IPS-15b (cell line): Measurements from ENCODE around the gene NIPSNAP3A.
"Not testable (repeated sequence)": the region's sequence is repeated elsewhere in the genome, so short reads cannot be mapped to it uniquely, and the experiment has no call there.

Experiments used
- H3K27me3 ChIP-seq: one replicate; pipeline ENCODE4 v1.6.1; 2013; ENCODE audit warnings: low read length; ENCODE audit not compliant: control insufficient read depth, insufficient read depth
- H3K36me3 ChIP-seq: one replicate; pipeline ENCODE4 v1.6.1; 2013; ENCODE audit warnings: low read length; ENCODE audit not compliant: control insufficient read depth, insufficient read depth
- H3K4me1 ChIP-seq: one replicate; pipeline ENCODE4 v1.6.1; 2013; ENCODE audit warnings: mild to moderate bottlenecking, low read length; ENCODE audit not compliant: control insufficient read depth, insufficient read depth
- H3K4me3 ChIP-seq: one replicate; pipeline ENCODE4 v1.5.1; 2013; ENCODE audit warnings: low read depth, low read length
- H3K9ac ChIP-seq: one replicate; pipeline ENCODE4 v1.6.1; 2013; ENCODE audit warnings: low read depth, mild to moderate bottlenecking, low read length
- H3K9me3 ChIP-seq: one replicate; pipeline ENCODE4 v1.6.1; 2013; ENCODE audit warnings: mild to moderate bottlenecking, low read length; ENCODE audit not compliant: control insufficient read depth, insufficient read depth

Gene NIPSNAP3A

DNA sequence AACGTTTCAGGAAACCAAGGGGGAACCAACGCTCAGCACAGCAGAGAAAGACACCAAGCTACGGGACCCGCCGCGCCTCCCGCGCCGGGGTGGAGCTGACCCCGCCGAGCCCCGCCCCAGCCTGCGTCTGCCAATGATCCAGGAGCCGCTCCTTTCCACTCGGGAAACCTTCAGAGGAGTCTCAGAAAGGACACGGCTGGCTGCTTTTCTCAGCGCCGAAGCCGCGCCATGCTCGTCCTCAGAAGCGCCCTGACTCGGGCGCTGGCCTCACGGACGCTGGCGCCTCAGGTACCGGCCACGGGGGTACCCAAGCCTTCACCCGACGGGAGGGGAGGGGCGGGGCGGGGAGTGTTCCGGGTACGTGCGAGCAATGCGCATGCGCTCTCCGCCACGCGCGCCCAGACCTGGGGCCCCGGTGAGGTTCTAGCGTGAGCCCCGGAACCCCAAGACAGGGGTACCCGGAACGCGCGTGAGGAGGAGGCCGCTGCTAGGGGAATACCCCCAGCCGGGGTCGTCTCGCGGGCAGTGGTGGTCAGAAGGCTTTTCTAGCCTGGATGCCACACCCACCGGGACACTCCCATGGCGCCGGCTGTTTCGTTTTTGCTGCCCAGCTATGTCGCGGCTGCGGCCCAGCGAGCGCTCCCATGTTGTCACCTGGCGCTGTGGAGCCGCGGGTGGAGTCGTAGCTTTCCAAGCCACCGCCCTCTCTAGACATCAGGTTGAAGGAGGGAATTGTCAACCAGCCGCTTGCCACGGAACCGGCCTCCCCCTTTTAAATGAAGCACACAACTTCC is at the start of gene NIPSNAP3A:
Gene NIPSNAP3A (plus strand): TSS at position 119 of the 794 bp plus-strand sequence. CDS start 110 bp downstream, at position 229.
- H3K4me1 ChIP-seq = peaks cover 2% of the 10 kb centered on the region
- peak within 1 kb of the TSS; percentile 91 for H3K4me3 ChIP-seq
- no peaks in the 10 kb centered on the region for H3K9me3 ChIP-seq
- peaks cover 6% of the 10 kb centered on the region for H3K27me3 ChIP-seq
- peak within 1 kb of the TSS; percentile 89 for H3K9ac ChIP-seq
- H3K36me3 ChIP-seq = no peaks in the 10 kb centered on the region

- H3K9ac ChIP-seq = no peak overlapping the region
- H3K4me1 ChIP-seq = no peaks in the 10 kb centered on the region
- H3K4me3 ChIP-seq = no peak overlapping the region
- H3K27me3 ChIP-seq = no peaks in the 10 kb centered on the region
- H3K9me3 ChIP-seq = no peaks in the 10 kb centered on the region
- no peaks in the 10 kb centered on the region for H3K36me3 ChIP-seq
Observed at GRCh38 chr9:104700306-104700705, 47.2 kb upstream of the NIPSNAP3A start.

GRCh38 chr9:104708737-104709136 is 38.7 kb upstream of the NIPSNAP3A start:
- not testable (repeated sequence) for H3K4me1 ChIP-seq, H3K27me3 ChIP-seq, H3K9me3 ChIP-seq, H3K9ac ChIP-seq, H3K4me3 ChIP-seq, H3K36me3 ChIP-seq

DNA sequence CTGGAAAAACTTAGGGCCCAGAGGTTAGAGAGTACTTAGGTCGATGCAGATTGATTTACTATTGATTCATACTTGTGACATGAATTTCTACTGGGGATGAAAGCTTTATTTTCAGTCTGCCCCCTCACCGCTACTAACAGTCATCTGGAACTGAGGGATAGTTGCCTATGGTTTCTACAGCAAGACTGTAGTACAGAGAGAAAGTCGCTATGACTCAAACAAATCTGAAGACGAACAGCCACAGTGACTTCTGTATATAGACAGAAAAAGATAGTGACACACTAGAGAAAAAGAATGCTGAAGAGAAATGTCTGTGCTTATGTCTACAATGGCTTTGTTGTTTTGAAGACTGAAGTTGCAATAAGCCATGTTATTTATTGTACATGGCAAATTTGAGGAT is 35.9 kb upstream of the NIPSNAP3A start:
- Histone ChIP-seq H3K4me3 (no peak overlapping the region), H3K36me3 (no peaks in the 10 kb centered on the region), H3K27me3 (no peaks in the 10 kb centered on the region), H3K4me1 (no peaks in the 10 kb centered on the region), H3K9ac (no peak overlapping the region), H3K9me3 (no peaks in the 10 kb centered on the region)

- no peaks in the 10 kb centered on the region for H3K36me3 ChIP-seq
- H3K9me3 ChIP-seq = no peaks in the 10 kb centered on the region
- H3K4me3 ChIP-seq = no peak overlapping the region
- no peak overlapping the region for H3K9ac ChIP-seq
- H3K4me1 ChIP-seq = no peaks in the 10 kb centered on the region
- H3K27me3 ChIP-seq = no peaks in the 10 kb centered on the region
Observed at GRCh38 chr9:104725014-104725413, 22.5 kb upstream of the NIPSNAP3A start.

DNA sequence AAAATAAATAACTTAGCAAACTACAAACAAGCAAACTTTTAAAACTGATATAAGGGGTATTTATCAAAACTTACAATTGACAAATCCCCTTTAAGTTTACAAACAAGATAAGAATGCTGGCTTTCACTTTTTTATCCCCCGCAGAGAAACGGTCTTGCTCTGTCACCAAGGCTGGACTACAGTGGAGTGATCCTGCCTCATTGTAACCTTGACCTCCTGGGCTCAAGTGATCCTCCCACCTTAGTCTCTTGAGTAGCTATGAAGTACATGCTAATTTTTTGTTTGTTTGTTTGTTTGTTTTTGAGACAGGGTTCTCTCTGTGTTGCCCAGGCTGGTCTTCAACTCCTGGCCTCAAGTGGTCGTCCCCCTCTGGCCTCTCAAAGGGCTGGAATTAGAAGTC is 9.0 kb upstream of the NIPSNAP3A start:
- Histone ChIP-seq H3K36me3 (no peaks in the 10 kb centered on the region), H3K9me3 (no peaks in the 10 kb centered on the region), H3K9ac (no peak overlapping the region), H3K27me3 (no peaks in the 10 kb centered on the region), H3K4me3 (no peak overlapping the region), H3K4me1 (no peaks in the 10 kb centered on the region)

GRCh38 chr9:104740621-104741020 is 6.9 kb upstream of the NIPSNAP3A start:
- Histone ChIP-seq H3K36me3 (no peaks in the 10 kb centered on the region), H3K9ac (no peak overlapping the region), H3K4me1 (no peaks in the 10 kb centered on the region), H3K4me3 (no peak overlapping the region), H3K27me3 (no peaks in the 10 kb centered on the region), H3K9me3 (no peaks in the 10 kb centered on the region)

DNA sequence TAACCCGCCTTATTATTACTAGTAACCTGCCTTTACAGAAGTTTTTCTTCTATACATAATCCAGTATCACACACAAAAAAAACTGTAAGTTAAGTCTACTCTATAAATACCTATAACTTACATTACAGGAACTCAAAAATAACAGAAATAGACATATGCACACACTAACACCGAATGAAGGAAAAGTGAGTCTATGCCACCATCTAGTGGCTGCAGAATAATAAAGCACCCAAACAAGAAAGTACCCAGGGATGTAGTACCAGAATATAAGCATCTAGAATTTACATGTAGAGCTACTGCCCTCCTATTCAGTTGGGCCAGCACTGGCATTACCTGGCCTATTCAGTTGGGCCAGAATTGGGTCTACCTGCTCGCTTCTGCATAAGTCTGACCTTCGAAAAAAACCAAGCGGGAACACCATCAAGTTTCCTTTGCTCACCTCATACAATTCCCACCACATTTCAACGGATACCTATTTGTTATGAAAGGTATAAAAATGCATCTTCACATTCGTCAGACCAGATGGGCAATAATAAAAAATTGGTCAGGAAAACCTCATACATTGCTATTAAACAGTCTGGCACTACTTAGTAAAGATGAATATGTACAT is 4.0 kb upstream of the NIPSNAP3A start:
- Histone ChIP-seq H3K36me3 (no peaks in the 10 kb centered on the region), H3K4me3 (no peak overlapping the region), H3K9me3 (no peaks in the 10 kb centered on the region), H3K4me1 (no peaks in the 10 kb centered on the region), H3K9ac (no peak overlapping the region), H3K27me3 (peaks cover 1% of the 10 kb centered on the region)

GRCh38 chr9:104745852-104746251 is 1.6 kb upstream of the NIPSNAP3A start:
- H3K36me3 ChIP-seq = no peaks in the 10 kb centered on the region
- no peak overlapping the region for H3K4me3 ChIP-seq
- H3K4me1 ChIP-seq = peaks cover 2% of the 10 kb centered on the region
- H3K9ac ChIP-seq = no peak overlapping the region
- H3K27me3 ChIP-seq = peaks cover 6% of the 10 kb centered on the region
- no peaks in the 10 kb centered on the region for H3K9me3 ChIP-seq

DNA sequence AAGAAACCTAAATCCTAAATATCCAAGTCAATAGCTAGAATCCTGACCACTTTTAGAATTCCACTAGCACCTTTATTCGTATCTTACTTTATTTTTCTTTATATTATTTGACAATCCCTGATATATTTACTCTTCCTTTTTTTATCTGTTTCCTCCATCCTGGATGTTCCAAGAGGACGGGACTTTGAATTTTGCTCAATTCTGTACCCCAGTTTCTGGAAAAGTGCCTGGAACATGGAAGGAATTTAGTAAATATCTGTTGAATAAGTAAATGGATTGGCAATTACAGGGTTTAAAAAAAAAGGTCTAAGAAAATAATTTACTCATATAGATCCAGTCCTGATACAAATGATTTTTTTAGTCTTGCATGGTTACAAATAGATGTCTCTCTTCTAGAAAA is 1.2 kb upstream of the NIPSNAP3A start:
- Histone ChIP-seq H3K36me3 (no peaks in the 10 kb centered on the region), H3K9ac (no peak overlapping the region), H3K4me3 (no peak overlapping the region), H3K9me3 (no peaks in the 10 kb centered on the region), H3K27me3 (peaks cover 6% of the 10 kb centered on the region), H3K4me1 (peaks cover 2% of the 10 kb centered on the region)

DNA sequence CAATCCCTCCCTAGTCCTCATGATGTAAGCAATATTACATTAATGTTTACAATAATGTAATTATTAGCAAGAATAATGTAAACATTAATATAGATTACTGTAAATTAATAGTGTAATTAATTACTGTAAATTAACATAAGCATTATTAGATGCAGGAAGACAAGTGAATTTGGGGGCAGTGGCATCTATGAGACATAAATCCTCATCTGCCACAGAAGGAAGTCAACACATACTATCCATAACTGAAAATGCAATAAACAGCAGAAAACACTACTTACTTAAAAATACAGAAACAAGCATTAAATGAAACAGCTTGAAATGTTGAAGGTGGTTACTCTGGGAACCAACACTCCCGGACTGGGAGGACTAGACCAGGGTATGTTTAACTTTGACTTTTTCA is 685 bp upstream of the NIPSNAP3A start:
- Histone ChIP-seq H3K9ac (no peak overlapping the region), H3K4me3 (peak overlapping the region; percentile 91), H3K4me1 (peaks cover 2% of the 10 kb centered on the region), H3K27me3 (peaks cover 6% of the 10 kb centered on the region), H3K36me3 (no peaks in the 10 kb centered on the region), H3K9me3 (no peaks in the 10 kb centered on the region)

DNA sequence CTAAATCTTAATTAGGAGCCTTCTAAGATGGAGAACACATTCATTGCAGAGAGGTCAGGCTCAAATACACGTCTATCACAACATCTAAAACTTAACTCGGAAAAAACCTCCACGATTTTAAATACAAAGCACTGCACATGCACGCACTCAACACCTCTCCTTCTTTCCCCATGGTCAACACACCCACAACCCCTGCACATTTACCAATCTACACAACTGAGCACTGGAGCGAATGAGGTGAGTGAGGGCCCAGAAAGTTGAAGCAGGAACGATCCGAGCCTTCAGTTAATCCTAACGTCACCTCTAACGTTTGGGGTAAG is 278 bp upstream of the NIPSNAP3A start:
- Histone ChIP-seq H3K9me3 (no peaks in the 10 kb centered on the region), H3K27me3 (peaks cover 6% of the 10 kb centered on the region), H3K4me3 (peak overlapping the region; percentile 91), H3K9ac (peak overlapping the region; percentile 89), H3K4me1 (peaks cover 2% of the 10 kb centered on the region), H3K36me3 (no peaks in the 10 kb centered on the region)
